K562 (cell line): ENCODE measurements around the gene BCL2L1.

Experiments used
- ARID2 ChIP-seq: fragments of 450-650 bp; IDR thresholded peaks from 2 replicates; pipeline ENCODE4 v1.6.1; 2017; ENCODE audit warnings: antibody characterized with exemption, mild to moderate bottlenecking
- FOXJ3 ChIP-seq: sonication (generic); formaldehyde crosslinking; IDR thresholded peaks from 2 replicates; pipeline ENCODE4 v1.4.0; 2020; ENCODE audit warnings: mild to moderate bottlenecking, missing genetic modification reagents
- JUNB ChIP-seq: fragments of 450-650 bp; formaldehyde crosslinking; conservative IDR thresholded peaks from 2 replicates; pipeline ENCODE4 v1.4.0; 2020; ENCODE audit warnings: mild to moderate bottlenecking
- NBN ChIP-seq: fragments of 450-650 bp; IDR thresholded peaks from 2 replicates; pipeline ENCODE4 v1.6.1; 2016; ENCODE audit warnings: low read depth, mild to moderate bottlenecking
- REST ChIP-seq, 2 experiments: fragments of 450-650 bp; formaldehyde crosslinking in 1 of 2; IDR thresholded peaks; 2 replicates each; pipeline versions ENCODE4 v1.4.0 to v1.6.1; 2014 to 2020; ENCODE audit warnings: mild to moderate bottlenecking in 2 of 2, borderline replicate concordance in 1 of 2, low read depth in 1 of 2
- TAF1 ChIP-seq: IDR thresholded peaks from 2 replicates; pipeline ENCODE4 v1.6.1; 2011; ENCODE audit warnings: mild to moderate bottlenecking, low read length, moderate library complexity; ENCODE audit not compliant: insufficient read depth, control insufficient read depth, severe bottlenecking; ENCODE audit errors: extremely low read depth
- ZBTB7A ChIP-seq: IDR thresholded peaks from 2 replicates; pipeline ENCODE4 v1.6.1; 2011; ENCODE audit warnings: low read depth, mild to moderate bottlenecking, low read length, moderate library complexity, borderline replicate concordance; ENCODE audit not compliant: control insufficient read depth
- ZNF24 ChIP-seq: fragments of 450-650 bp; IDR thresholded peaks from 2 replicates; pipeline ENCODE4 v1.6.1; 2016
- ZNF586 ChIP-seq: fragments of 450-650 bp; formaldehyde crosslinking; conservative IDR thresholded peaks from 2 replicates; pipeline ENCODE4 v1.4.0; 2020; ENCODE audit warnings: mild to moderate bottlenecking, moderate library complexity

GRCh38 chr20:31615416-31615815 lies 107.3 kb downstream of the BCL2L1 start:
- TF ChIP-seq ZBTB7A (no peak), REST (IDR thresholded peaks at IDR 0.05; ENCODE audit: borderline replicate concordance) (no peak), REST (CRISPR knock-in tag; IDR thresholded peaks at IDR 0.05; ENCODE audit: low read depth) (no peak), NBN (no peak), JUNB (CRISPR knock-in tag) (no peak), FOXJ3 (CRISPR knock-in tag) (no peak), TAF1 (no peak), ARID2 (no peak), ZNF586 (CRISPR knock-in tag) (no peak), ZNF24 (no peak)
